H1 (cell line): ENCODE results near the gene MGAT4B. TPM values are rescaled to one million over a fixed set of nuclear protein-coding genes. Genes with fewer than 3 reads are reported as not detected.

Source experiments
- ASH2L ChIP-seq: fragments of 200-600, 300-600 bp; sonication (generic); IDR thresholded peaks from one replicate; pipeline ENCODE4 v1.7.1; 2017; ENCODE audit warnings: low read length
- CEBPB ChIP-seq: IDR thresholded peaks from 2 replicates; pipeline ENCODE4 v1.6.1; 2012; ENCODE audit warnings: low read depth, low read length
- RBBP5 ChIP-seq: IDR thresholded peaks from 2 replicates; pipeline ENCODE4 v1.7.1; 2012; ENCODE audit warnings: low read depth, mild to moderate bottlenecking, inconsistent platforms, low read length, moderate library complexity, borderline replicate concordance
- polyA plus RNA-seq, 7 experiments: library from polyadenylated mRNA; depleted of rRNA in 3 of 7; stranded (reverse) in 5 of 7; unstranded in 2 of 7; fragments of >200 nt in 5 of 7; fragments of 200-250 nt in 2 of 7; gene quantifications; 1 replicate in 5 of 7; 2 replicates in 1 of 7; 4 replicates in 1 of 7; pipeline versions ENCODE4 v1.2.1 to v1.2.3, GENCODE V29; 2011 to 2013; ENCODE audit warnings: missing spikeins in 2 of 7, mixed read lengths in 2 of 7
- total RNA-seq: library from RNA; stranded (reverse); fragmentation: NEBNext Ultra II Directional; extraction: Animal tissue kit (Norgen Biotek cat#: 25700); gene quantifications from 2 replicates; pipeline ENCODE4 v1.2.1, GENCODE V29; 2021

MGAT4B gene
- total and polyA plus RNA-seq, 2 of the 8 experiments (the other 6 are each of a cell fraction or from before 2014, with no cell fraction given) = 116 to 128 TPM

GRCh38 chr5:179816796-179817469 lies 10.3 kb upstream of the MGAT4B start (continued):
- TF ChIP-seq CEBPB (no peak), RBBP5 (no peak), ASH2L (peak; percentile 34)
